Body of pancreas (tissue), 4 donors: ENCODE measurements around the gene CDX2. TPM values are rescaled to one million over a fixed set of nuclear protein-coding genes. Genes with fewer than 3 reads are reported as not detected.

Experiments used
- ATAC-seq: fragments of 150-250 bp; one replicate; pipeline ENCODE4 v1.9.1; 2016
- DNase-seq, 4 donors: peaks; one replicate each; pipeline ENCODE4 v3.0.0-alpha.2; 2019
- H3K27ac ChIP-seq, 4 donors: fragments of 200-600 bp; sonication (generic); 1 replicate in 3 of 4; 2 replicates in 1 of 4; pipeline versions ENCODE4 v1.5.1 to v1.6.1; 2016 to 2019; ENCODE audit warnings: mild to moderate bottlenecking in 1 of 4, mixed read lengths in 1 of 4, moderate library complexity in 1 of 4
- H3K27me3 ChIP-seq, 2 donors: fragments of 200-600 bp; sonication (generic); one replicate each; pipeline ENCODE4 v1.6.0; 2016; ENCODE audit warnings: mild to moderate bottlenecking in 1 of 2
- H3K36me3 ChIP-seq, 2 donors: fragments of 200-600 bp; sonication (generic); replicated peaks in 1 of 2; 2 replicates each; pipeline ENCODE4 v1.5.1; 2016; ENCODE audit warnings: low read depth in 2 of 2; ENCODE audit not compliant: insufficient read depth in 1 of 2
- H3K4me1 ChIP-seq: fragments of 200-600 bp; sonication (generic); one replicate; pipeline ENCODE4 v1.6.0; 2016
- H3K4me3 ChIP-seq, 2 donors: fragments of 200-600 bp; sonication (generic); 1 replicate in 1 of 2; 2 replicates in 1 of 2; pipeline ENCODE4 v1.5.1; 2016 to 2019
- H3K9me3 ChIP-seq, 3 donors: fragments of 200-600 bp; sonication (generic); 1 replicate in 2 of 3; 2 replicates in 1 of 3; pipeline ENCODE4 v1.5.1; 2016
- POLR2A ChIP-seq, 3 donors: fragments of 450-650 bp; IDR thresholded peaks; one replicate each; pipeline ENCODE4 v1.6.1; 2016; ENCODE audit warnings: antibody characterized with exemption in 3 of 3, mild to moderate bottlenecking in 2 of 3
- WGBS, 2 donors: methylation state at CpG; one replicate each; pipeline ENCODE4 v1.1.5; 2017; 5-methylcytosine and 5-hydroxymethylcytosine counted together
- intact Hi-C: fragments of 100-400 bp; cut with DNase I; formaldehyde crosslinking; loops from one replicate; pipeline ENCODE4 v1.15.1; 2023
- small RNA-seq: library from RNA; depleted of rRNA; stranded (forward); fragments of <200 nt; gene quantifications from one replicate; pipeline ENCODE3, GENCODE V24; 2016
- total RNA-seq, 2 donors: library from RNA; depleted of rRNA; stranded (reverse); fragments of >200 nt; gene quantifications; one replicate each; pipeline ENCODE4 v1.1.0, GENCODE V29; 2016
- TF ChIP-seq, protein P1 (sequence below), 7 experiments: fragments of 450-650 bp in 4 of 7; fragments of 200-600 bp in 3 of 7; sonication (generic) in 3 of 7; IDR thresholded peaks; one replicate each; pipeline ENCODE4 v1.5.1; 2016 to 2019; ENCODE audit warnings: antibody characterized with exemption in 7 of 7

The CDX2 gene
- total RNA-seq, 2 donors from 2014 or later = 1.3 to 1.6 TPM

DNA sequence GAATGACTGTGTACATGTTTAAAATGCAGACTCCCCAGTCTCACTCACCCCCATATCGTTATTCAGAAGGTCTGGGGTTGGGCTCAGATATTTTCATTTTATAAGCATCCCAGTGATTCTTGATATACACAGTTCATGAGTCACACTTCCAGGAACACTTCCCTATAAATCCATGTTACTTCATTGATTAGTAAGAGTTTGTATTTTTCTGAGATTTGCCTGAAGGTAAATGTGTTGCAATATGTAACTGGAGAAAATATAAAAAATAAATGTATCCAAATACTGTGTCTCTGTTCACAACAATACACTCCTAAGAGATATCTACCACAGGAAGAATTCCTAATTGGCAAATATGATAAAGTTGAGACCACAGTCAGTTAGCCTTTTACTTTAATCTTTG lies 56.0 kb downstream of the CDX2 start:
- ATAC-seq (no peak), DNase-seq (no peak)
- H3K36me3 ChIP-seq = no peaks in the 10 kb centered on the region
- peaks cover 57% of the 10 kb centered on the region for H3K4me1 ChIP-seq
- intact Hi-C loops = no loop called here
- H3K27me3 ChIP-seq = no peaks in the 10 kb centered on the region
- H3K9me3 ChIP-seq = no peaks in the 10 kb centered on the region
- no peak overlapping the region for H3K4me3 ChIP-seq
- TF ChIP-seq, protein P1, sequence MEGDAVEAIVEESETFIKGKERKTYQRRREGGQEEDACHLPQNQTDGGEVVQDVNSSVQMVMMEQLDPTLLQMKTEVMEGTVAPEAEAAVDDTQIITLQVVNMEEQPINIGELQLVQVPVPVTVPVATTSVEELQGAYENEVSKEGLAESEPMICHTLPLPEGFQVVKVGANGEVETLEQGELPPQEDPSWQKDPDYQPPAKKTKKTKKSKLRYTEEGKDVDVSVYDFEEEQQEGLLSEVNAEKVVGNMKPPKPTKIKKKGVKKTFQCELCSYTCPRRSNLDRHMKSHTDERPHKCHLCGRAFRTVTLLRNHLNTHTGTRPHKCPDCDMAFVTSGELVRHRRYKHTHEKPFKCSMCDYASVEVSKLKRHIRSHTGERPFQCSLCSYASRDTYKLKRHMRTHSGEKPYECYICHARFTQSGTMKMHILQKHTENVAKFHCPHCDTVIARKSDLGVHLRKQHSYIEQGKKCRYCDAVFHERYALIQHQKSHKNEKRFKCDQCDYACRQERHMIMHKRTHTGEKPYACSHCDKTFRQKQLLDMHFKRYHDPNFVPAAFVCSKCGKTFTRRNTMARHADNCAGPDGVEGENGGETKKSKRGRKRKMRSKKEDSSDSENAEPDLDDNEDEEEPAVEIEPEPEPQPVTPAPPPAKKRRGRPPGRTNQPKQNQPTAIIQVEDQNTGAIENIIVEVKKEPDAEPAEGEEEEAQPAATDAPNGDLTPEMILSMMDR (IDR thresholded peaks at IDR 0.05) = no peak
- no peak for TF ChIP-seq POLR2A (IDR thresholded peaks at IDR 0.05)
- WGBS, 2 donors = 68 to 69% methylated on average over 1 of the region's 1 CpG
- H3K27ac ChIP-seq = peak overlapping the region in 3 of 4 donors; percentile 4 to 78 (median 6)

DNA sequence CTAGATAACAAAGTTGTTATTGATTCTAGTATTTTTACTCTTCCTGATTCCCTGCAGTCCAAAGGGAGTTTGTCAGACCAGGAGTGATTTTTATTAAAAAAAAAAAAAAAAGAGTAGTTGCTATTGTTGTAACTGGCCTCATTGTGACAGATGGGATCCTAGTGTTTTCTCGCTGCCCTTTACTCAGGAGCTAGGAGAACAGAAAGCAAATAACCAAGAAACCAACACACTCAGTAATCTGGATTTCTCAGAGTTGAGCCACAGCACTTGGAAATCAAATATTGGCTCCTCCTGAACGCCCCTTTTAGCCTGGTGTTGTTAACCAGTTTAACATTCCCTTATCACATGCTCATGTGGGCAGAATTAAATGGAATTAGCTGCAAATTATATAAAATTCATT lies 57.6 kb downstream of the CDX2 start:
- Histone ChIP-seq H3K9me3 (no peaks in the 10 kb centered on the region), H3K27me3 (no peaks in the 10 kb centered on the region), H3K4me1 (peaks cover 63% of the 10 kb centered on the region), H3K4me3 (no peak overlapping the region), H3K27ac (peak overlapping the region; percentile 25 to 78 (median 48)), H3K36me3 (no peaks in the 10 kb centered on the region)
- no peak for TF ChIP-seq POLR2A (IDR thresholded peaks at IDR 0.05)
- TF ChIP-seq, protein P1 (IDR thresholded peaks at IDR 0.05) = no peak
- peak; percentile 56 for ATAC-seq
- no peak for DNase-seq
- intact Hi-C loops = no loop called here
- WGBS, 2 donors = 7 to 9% methylated on average over 2 of the region's 2 CpGs

Small RNA genes within 50 kb of the gene (small RNA-seq; reads per million reads assigned to genes)
- not detected for gene ATP5F1EP2
- not detected for gene RN7SL272P

Other genes starting within 250 kb of the CDX2 start
- not detected for gene GSX1, start 176.8 kb downstream of the CDX2 start, total RNA-seq
- 10 to 100 TPM in 1 of 2 donors, 1 to 10 TPM in 1; 6.5 to 25.1 TPM for gene PDX1, start 49.3 kb downstream of the CDX2 start, total RNA-seq
- gene URAD, start 19.4 kb upstream of the CDX2 start, total RNA-seq = not detected
- gene FLT3, start 131.3 kb upstream of the CDX2 start, total RNA-seq = 1 to 10 TPM; 2.0 to 4.2 TPM
- 10 to 100 TPM; 31.4 to 36.3 TPM for gene PAN3, start 169.2 kb upstream of the CDX2 start, total RNA-seq